ENCODE measurements around the gene SPIRE2.

Gene SPIRE2

DNA sequence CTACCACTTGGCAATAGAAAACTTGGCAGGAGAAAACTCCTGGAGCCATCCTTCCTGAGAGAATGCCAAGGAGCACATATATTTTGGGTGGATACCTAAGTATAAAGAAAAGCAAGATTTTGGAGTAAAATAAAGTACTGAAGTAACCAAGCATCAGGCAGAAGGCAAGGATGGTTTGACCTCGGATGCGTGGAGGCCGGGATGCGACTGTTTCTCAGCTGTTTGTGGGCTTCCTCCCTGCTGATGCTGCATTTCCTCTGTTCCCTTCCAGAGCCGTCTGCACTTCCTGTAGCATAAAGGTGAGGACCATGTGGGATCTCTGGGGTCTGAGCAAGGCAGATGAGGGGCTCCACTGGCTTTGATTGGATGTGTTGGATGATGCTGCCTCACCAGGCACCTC, 39.6 kb downstream of the SPIRE2 start:
- Histone ChIP-seq H3K36me3 (ENCODE audit: control insufficient read depth, insufficient read depth, low read length) (no peaks in the 10 kb centered on the region), H2AFZ (no peak overlapping the region), H3K4me1 (no peaks in the 10 kb centered on the region), H3K79me2 (no peaks in the 10 kb centered on the region), H3K27ac (no peak overlapping the region), H3K27me3 (ENCODE audit: control insufficient read depth, insufficient read depth, low read length) (no peaks in the 10 kb centered on the region), H3K4me3 (ENCODE audit: low read depth, low read length) (no peak overlapping the region), H3K9me3 (ENCODE audit: control insufficient read depth, low read length) (no peaks in the 10 kb centered on the region), H3K4me2 (ENCODE audit: low read length) (no peak overlapping the region), H3K9ac (no peak overlapping the region)
- TF ChIP-seq CTCF (IDR thresholded peaks at IDR 0.05), result no peak

- no peaks in the 10 kb centered on the region for H3K79me2 ChIP-seq
- no peak overlapping the region for H2AFZ ChIP-seq
- no peak overlapping the region for H3K27ac ChIP-seq
- H3K4me2 ChIP-seq (ENCODE audit: low read length), result no peak overlapping the region
- TF ChIP-seq CTCF (IDR thresholded peaks at IDR 0.05), result no peak
- H3K4me3 ChIP-seq (ENCODE audit: low read depth, low read length), result no peak overlapping the region
- no peaks in the 10 kb centered on the region for H3K4me1 ChIP-seq
- H3K9ac ChIP-seq, result no peak overlapping the region
- H3K36me3 ChIP-seq (ENCODE audit: control insufficient read depth, insufficient read depth, low read length), result no peaks in the 10 kb centered on the region
- H3K27me3 ChIP-seq (ENCODE audit: control insufficient read depth, insufficient read depth, low read length), result no peaks in the 10 kb centered on the region
- no peaks in the 10 kb centered on the region for H3K9me3 ChIP-seq (ENCODE audit: control insufficient read depth, low read length)
Observed at GRCh38 chr16:89869911-89870310, 41.6 kb downstream of the SPIRE2 start.

DNA sequence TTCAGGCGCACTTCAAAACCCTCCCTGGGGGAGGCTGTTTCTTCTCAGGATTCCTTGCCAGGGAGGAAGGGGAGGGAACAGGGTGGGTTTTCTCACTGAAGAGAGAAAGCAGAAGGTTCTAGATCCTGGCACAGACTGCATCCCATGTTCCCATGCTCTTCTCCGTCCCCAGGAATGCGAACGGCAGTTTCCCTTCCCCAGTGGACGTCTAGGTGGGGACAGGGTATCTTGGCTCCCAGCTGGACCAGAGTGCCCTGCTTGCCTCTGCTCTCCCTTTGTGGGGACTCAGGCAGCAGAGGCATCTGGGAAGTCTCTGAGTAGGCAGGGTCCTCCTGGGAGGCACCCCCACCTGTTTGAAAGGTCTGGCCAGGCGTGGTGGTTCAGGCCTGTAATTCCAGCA, 42.2 kb downstream of the SPIRE2 start:
- H3K4me1 ChIP-seq, result no peaks in the 10 kb centered on the region
- H3K27me3 ChIP-seq (ENCODE audit: control insufficient read depth, insufficient read depth, low read length), result no peaks in the 10 kb centered on the region
- no peak overlapping the region for H3K4me3 ChIP-seq (ENCODE audit: low read depth, low read length)
- H3K9me3 ChIP-seq (ENCODE audit: control insufficient read depth, low read length), result no peaks in the 10 kb centered on the region
- H3K36me3 ChIP-seq (ENCODE audit: control insufficient read depth, insufficient read depth, low read length), result no peaks in the 10 kb centered on the region
- H3K9ac ChIP-seq, result no peak overlapping the region
- no peak overlapping the region for H2AFZ ChIP-seq
- no peaks in the 10 kb centered on the region for H3K79me2 ChIP-seq
- H3K27ac ChIP-seq, result no peak overlapping the region
- H3K4me2 ChIP-seq (ENCODE audit: low read length), result no peak overlapping the region
- TF ChIP-seq CTCF (IDR thresholded peaks at IDR 0.05), result no peak

DNA sequence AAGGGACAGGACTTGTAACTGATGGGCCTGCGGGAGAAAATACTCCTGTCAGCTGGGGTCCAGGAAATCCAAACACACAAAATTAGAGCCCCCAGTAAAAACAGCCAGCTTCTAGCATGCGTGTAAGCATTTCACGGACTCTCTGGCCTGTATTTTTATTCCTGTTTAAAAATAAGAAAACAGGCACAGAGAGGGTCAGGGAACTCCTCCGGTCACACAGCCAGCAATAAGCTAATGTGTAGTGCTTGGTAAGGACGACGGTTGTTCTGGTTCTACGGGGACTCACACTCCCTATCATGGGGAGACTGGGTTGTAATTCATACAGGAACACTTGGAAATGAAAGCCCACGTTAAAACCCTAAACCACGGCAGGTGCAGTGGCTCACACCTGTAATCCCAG, 43.6 kb downstream of the SPIRE2 start:
- no peak overlapping the region for H3K4me3 ChIP-seq (ENCODE audit: low read depth, low read length)
- H3K36me3 ChIP-seq (ENCODE audit: control insufficient read depth, insufficient read depth, low read length), result no peaks in the 10 kb centered on the region
- TF ChIP-seq CTCF (IDR thresholded peaks at IDR 0.05), result no peak
- no peaks in the 10 kb centered on the region for H3K27me3 ChIP-seq (ENCODE audit: control insufficient read depth, insufficient read depth, low read length)
- H3K4me2 ChIP-seq (ENCODE audit: low read length), result no peak overlapping the region
- no peak overlapping the region for H3K27ac ChIP-seq
- no peaks in the 10 kb centered on the region for H3K4me1 ChIP-seq
- H3K79me2 ChIP-seq, result peaks cover 9% of the 10 kb centered on the region
- no peak overlapping the region for H3K9ac ChIP-seq
- no peaks in the 10 kb centered on the region for H3K9me3 ChIP-seq (ENCODE audit: control insufficient read depth, low read length)
- H2AFZ ChIP-seq, result no peak overlapping the region

DNA sequence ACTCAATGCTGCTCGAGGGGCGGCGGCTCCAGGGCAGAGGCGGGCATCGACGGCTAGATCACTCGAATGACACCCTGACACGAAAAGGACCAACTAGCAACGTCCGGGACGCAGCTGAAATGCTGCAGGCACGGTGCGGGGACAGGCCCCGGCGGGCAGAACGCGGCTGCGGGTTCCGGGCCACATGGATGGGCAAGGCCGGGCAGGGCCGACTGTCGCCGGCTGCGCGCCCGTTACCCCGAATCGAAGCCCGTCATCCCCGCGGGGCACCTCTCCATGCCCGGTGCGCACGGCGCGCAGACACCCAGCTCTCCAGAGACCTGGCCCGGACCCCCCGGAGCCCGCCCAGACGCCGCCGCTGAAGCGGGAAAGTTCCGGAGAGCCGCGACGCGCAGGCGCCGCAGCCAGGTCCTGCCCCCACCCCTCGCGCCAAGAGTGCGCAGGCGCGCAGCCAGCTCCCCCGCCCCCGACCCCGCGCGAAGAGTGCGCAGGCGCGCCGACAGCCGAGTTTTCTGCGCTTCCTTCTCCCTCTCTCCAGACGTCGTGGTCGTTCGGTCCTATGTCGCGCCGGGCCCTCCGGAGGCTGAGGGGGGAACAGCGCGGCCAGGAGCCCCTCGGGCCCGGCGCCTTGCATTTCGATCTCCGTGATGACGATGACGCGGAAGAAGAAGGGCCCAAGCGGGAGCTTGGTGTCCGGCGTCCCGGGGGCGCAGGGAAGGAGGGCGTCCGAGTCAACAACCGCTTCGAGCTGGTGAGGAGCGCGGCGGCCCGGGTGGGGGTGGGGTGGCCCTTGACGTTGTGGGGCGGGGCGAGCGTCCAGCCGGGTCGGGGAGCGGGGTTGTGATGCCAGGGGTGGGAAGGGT, 45.1 kb downstream of the SPIRE2 start, which contains the start of gene TCF25:
Gene TCF25, plus strand, starts transcription at position 484 of the 863 bp plus-strand sequence. Its CDS starts 76 bp downstream, at position 560.
- H3K4me1 ChIP-seq, result no peaks in the 10 kb centered on the region
- peaks cover 17% of the 10 kb centered on the region for H3K79me2 ChIP-seq

More for the DNA sequence above, 45.1 kb downstream of the SPIRE2 start, which contains the start of gene TCF25:
- H3K27ac ChIP-seq, result peak within 1 kb of the TSS; percentile 98
- peak within 1 kb of the TSS; percentile 92 for H3K9ac ChIP-seq
- peak within 1 kb of the TSS; percentile 100 for H3K4me3 ChIP-seq (ENCODE audit: low read depth, low read length)
- peak within 1 kb of the TSS; percentile 99 for H3K4me2 ChIP-seq (ENCODE audit: low read length)
- H3K27me3 ChIP-seq (ENCODE audit: control insufficient read depth, insufficient read depth, low read length), result no peaks in the 10 kb centered on the region
- H3K36me3 ChIP-seq (ENCODE audit: control insufficient read depth, insufficient read depth, low read length), result no peaks in the 10 kb centered on the region
- H2AFZ ChIP-seq, result peak within 1 kb of the TSS; percentile 92
- no peaks in the 10 kb centered on the region for H3K9me3 ChIP-seq (ENCODE audit: control insufficient read depth, low read length)
- TF ChIP-seq CTCF (IDR thresholded peaks at IDR 0.05), result no peak
